CD14-positive monocyte (primary cell): Measurements from ENCODE around the gene ATF6. TPM values are rescaled to one million over a fixed set of nuclear protein-coding genes. Genes with fewer than 3 reads are reported as not detected.

Experiments
- DNase-seq, 3 donors: peaks; one replicate each; pipeline ENCODE4 v3.0.0-alpha.2; 2011 to 2022
- H2AFZ ChIP-seq: 2 replicates; pipeline ENCODE4 v1.6.0; 2012; ENCODE audit warnings: mild to moderate bottlenecking, low read depth, low read length, inconsistent platforms; ENCODE audit not compliant: insufficient read depth, poor library complexity, severe bottlenecking
- H3K27ac ChIP-seq, 2 donors: 1 replicate in 1 of 2; 2 replicates in 1 of 2; pipeline ENCODE4 v1.5.1; 2012 to 2013; ENCODE audit warnings: low read length in 2 of 2, control low read depth in 1 of 2, inconsistent platforms in 1 of 2, low read depth in 1 of 2, mild to moderate bottlenecking in 1 of 2
- H3K27me3 ChIP-seq, 2 donors: one replicate each; pipeline versions ENCODE4 v1.6.0 to v1.6.1; 2011 to 2013; ENCODE audit warnings: low read length in 2 of 2; ENCODE audit not compliant: control insufficient read depth in 2 of 2, insufficient read depth in 2 of 2
- H3K36me3 ChIP-seq, 2 donors: replicated peaks in 1 of 2; 1 replicate in 1 of 2; 2 replicates in 1 of 2; pipeline versions ENCODE4 v1.5.1 to v1.6.1; 2012 to 2013; ENCODE audit warnings: low read length in 2 of 2, control low read depth in 1 of 2, inconsistent platforms in 1 of 2, mild to moderate bottlenecking in 1 of 2; ENCODE audit not compliant: insufficient read depth in 2 of 2, control insufficient read depth in 1 of 2
- H3K4me1 ChIP-seq, 2 donors: 1 replicate in 1 of 2; 2 replicates in 1 of 2; pipeline versions ENCODE4 v1.5.1 to v1.6.1; 2012 to 2013; ENCODE audit warnings: low read length in 2 of 2, control low read depth in 1 of 2, inconsistent platforms in 1 of 2, mild to moderate bottlenecking in 1 of 2, moderate library complexity in 1 of 2; ENCODE audit not compliant: insufficient read depth in 2 of 2, control insufficient read depth in 1 of 2
- H3K4me2 ChIP-seq: replicated peaks from 2 replicates; pipeline ENCODE3; 2012; ENCODE audit warnings: low read length, moderate library complexity, mild to moderate bottlenecking; ENCODE audit not compliant: poor library complexity, severe bottlenecking; ENCODE audit errors: extremely low read depth
- H3K4me3 ChIP-seq, 3 experiments: fragments of 200-600 bp in 1 of 3; sonication (generic) in 1 of 3; replicated peaks in 1 of 3; 1 replicate in 2 of 3; 2 replicates in 1 of 3; pipeline ENCODE4 v1.5.1; 2011 to 2013; ENCODE audit warnings: low read length in 3 of 3, mild to moderate bottlenecking in 3 of 3, control low read depth in 2 of 3, low read depth in 2 of 3, inconsistent platforms in 1 of 3, moderate library complexity in 1 of 3
- H3K79me2 ChIP-seq: 2 replicates; pipeline ENCODE4 v1.6.0; 2012; ENCODE audit warnings: mild to moderate bottlenecking, control low read depth, inconsistent platforms, low read length, moderate library complexity; ENCODE audit not compliant: insufficient read depth
- H3K9ac ChIP-seq: 2 replicates; pipeline ENCODE4 v1.6.0; 2017; ENCODE audit warnings: low read length, mild to moderate bottlenecking; ENCODE audit not compliant: insufficient read depth, poor library complexity, severe bottlenecking
- H3K9me3 ChIP-seq, 2 donors: replicated peaks in 1 of 2; 1 replicate in 1 of 2; 2 replicates in 1 of 2; pipeline versions ENCODE4 v1.5.1 to v1.6.1; 2012 to 2013; ENCODE audit warnings: low read length in 2 of 2, control low read depth in 1 of 2; ENCODE audit not compliant: control insufficient read depth in 1 of 2, insufficient read depth in 1 of 2
- H4K20me1 ChIP-seq: 2 replicates; pipeline ENCODE4 v1.6.0; 2012; ENCODE audit warnings: mild to moderate bottlenecking, low read length, control low read depth, moderate library complexity; ENCODE audit not compliant: insufficient read depth
- H3K27ac Mint-ChIP-seq, 7 donors: one replicate each; pipeline ENCODE4 v1.8.0; 2020; ENCODE audit warnings: mild to moderate bottlenecking in 7 of 7, mixed read lengths in 7 of 7, moderate library complexity in 6 of 7, inconsistent platforms in 2 of 7
- H3K27me3 Mint-ChIP-seq, 3 donors: one replicate each; pipeline ENCODE4 v1.8.0; 2021 to 2022; ENCODE audit warnings: low read depth in 3 of 3, mild to moderate bottlenecking in 3 of 3, mixed read lengths in 3 of 3, moderate library complexity in 3 of 3, inconsistent platforms in 1 of 3
- H3K36me3 Mint-ChIP-seq, 2 donors: one replicate each; pipeline ENCODE4 v1.8.0; 2020; ENCODE audit warnings: mixed read lengths in 2 of 2, inconsistent platforms in 1 of 2, mild to moderate bottlenecking in 1 of 2
- H3K4me1 Mint-ChIP-seq: one replicate; pipeline ENCODE4 v1.8.0; 2020; ENCODE audit warnings: mild to moderate bottlenecking, mixed read lengths
- H3K4me3 Mint-ChIP-seq, 2 donors: one replicate each; pipeline ENCODE4 v1.8.0; 2020; ENCODE audit warnings: mild to moderate bottlenecking in 2 of 2, mixed read lengths in 2 of 2, moderate library complexity in 1 of 2
- H3K9me3 Mint-ChIP-seq, 7 donors: one replicate each; pipeline ENCODE4 v1.8.0; 2020 to 2022; ENCODE audit warnings: mixed read lengths in 7 of 7, mild to moderate bottlenecking in 6 of 7, moderate library complexity in 6 of 7, inconsistent platforms in 2 of 7
- WGBS: methylation state at CpG from one replicate; pipeline ENCODE4 v1.1.5; 2013; ENCODE audit warnings: missing lambda C conversion rate; ENCODE audit not compliant: insufficient coverage; 5-methylcytosine and 5-hydroxymethylcytosine counted together
- intact Hi-C, 2 donors: fragments of 100-400 bp; cut with micrococcal nuclease; formaldehyde crosslinking; loops; one replicate each; pipeline versions ENCODE4 v1.15.0 to v1.15.1; 2023
- polyA plus RNA-seq, 3 donors: library from polyadenylated mRNA; depleted of rRNA in 1 of 3; unstranded in 2 of 3; stranded (reverse) in 1 of 3; fragments of 300-500 nt in 2 of 3; fragments of >200 nt in 1 of 3; fragmentation: Illumina TruSeq in 2 of 3; gene quantifications; 1 replicate in 2 of 3; 2 replicates in 1 of 3; pipeline ENCODE4 v1.2.3, GENCODE V29; 2012 to 2021
- TF ChIP-seq, protein P1 (sequence below): fragments of 200-600 bp; IDR thresholded peaks from one replicate; pipeline ENCODE4 v1.8.0; 2022; ENCODE audit warnings: antibody characterized with exemption, mild to moderate bottlenecking

The ATF6 gene
- polyA plus RNA-seq, 3 donors, result 13.4 to 25.6 (median 22.2) TPM

DNA sequence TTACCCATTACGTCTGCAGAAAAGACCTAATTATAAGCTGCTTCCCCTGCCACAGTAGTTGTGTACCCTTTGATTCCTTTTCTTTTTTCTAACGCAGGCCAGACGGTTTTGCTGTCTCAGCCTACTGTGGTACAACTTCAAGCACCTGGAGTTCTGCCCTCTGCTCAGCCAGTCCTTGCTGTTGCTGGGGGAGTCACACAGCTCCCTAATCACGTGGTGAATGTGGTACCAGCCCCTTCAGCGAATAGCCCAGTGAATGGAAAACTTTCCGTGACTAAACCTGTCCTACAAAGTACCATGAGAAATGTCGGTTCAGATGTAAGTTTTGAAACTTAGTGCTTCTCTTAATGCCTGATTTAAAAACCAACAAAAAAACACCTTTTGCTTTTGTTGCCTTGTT is 35.8 kb downstream of the ATF6 start:
- 63% methylated on average over 2 of the region's 7 CpGs for WGBS

DNA sequence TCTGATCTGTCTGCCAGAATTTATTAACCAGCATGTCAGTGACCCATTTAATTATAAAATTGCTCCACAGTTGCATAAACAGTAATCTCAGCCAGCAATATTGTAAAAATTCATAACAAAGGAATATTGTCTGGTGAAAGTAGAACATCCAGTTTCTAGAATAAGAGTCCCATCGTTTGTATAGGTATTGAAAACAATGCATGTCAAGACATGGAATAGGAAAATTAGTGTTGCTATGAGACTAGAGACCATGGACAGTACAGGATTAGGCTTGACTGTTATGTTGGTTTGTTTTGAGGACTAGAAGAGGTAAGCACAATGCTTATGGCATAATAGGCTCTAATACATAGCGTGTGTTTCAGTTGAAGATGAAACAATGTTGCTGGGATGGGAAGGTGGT is 37.1 kb downstream of the ATF6 start:
- no peak for DNase-seq
- peaks cover 22% of the 10 kb centered on the region for H4K20me1 ChIP-seq
- no peak overlapping the region for H3K9ac ChIP-seq
- no peaks in the 10 kb centered on the region for H3K27me3 ChIP-seq
- WGBS, result 100% methylated on average over 1 of the region's 2 CpGs
- no peak overlapping the region for H3K27ac ChIP-seq
- H3K79me2 ChIP-seq, result no peaks in the 10 kb centered on the region
- no peak overlapping the region for H3K4me3 ChIP-seq
- no peak overlapping the region for H3K4me2 ChIP-seq
- intact Hi-C loops, result no loop called here
- no peaks in the 10 kb centered on the region for H3K4me1 ChIP-seq
- Mint-ChIP-seq H3K36me3 (peaks cover 64 to 77% of the 10 kb centered on the region in 2 donors), H3K4me3 (no peak overlapping the region), H3K27ac (peak overlapping the region in 1 of 7 donors; percentile 1), H3K9me3 (no peaks in the 10 kb centered on the region), H3K4me1 (no peaks in the 10 kb centered on the region), H3K27me3 (no peaks in the 10 kb centered on the region)
- TF ChIP-seq, protein P1, sequence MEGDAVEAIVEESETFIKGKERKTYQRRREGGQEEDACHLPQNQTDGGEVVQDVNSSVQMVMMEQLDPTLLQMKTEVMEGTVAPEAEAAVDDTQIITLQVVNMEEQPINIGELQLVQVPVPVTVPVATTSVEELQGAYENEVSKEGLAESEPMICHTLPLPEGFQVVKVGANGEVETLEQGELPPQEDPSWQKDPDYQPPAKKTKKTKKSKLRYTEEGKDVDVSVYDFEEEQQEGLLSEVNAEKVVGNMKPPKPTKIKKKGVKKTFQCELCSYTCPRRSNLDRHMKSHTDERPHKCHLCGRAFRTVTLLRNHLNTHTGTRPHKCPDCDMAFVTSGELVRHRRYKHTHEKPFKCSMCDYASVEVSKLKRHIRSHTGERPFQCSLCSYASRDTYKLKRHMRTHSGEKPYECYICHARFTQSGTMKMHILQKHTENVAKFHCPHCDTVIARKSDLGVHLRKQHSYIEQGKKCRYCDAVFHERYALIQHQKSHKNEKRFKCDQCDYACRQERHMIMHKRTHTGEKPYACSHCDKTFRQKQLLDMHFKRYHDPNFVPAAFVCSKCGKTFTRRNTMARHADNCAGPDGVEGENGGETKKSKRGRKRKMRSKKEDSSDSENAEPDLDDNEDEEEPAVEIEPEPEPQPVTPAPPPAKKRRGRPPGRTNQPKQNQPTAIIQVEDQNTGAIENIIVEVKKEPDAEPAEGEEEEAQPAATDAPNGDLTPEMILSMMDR, result no peak
- no peaks in the 10 kb centered on the region for H3K9me3 ChIP-seq
- H3K36me3 ChIP-seq, result peaks cover 70 to 89% of the 10 kb centered on the region in 2 donors
- H2AFZ ChIP-seq, result no peak overlapping the region

More for the DNA sequence above, 35.8 kb downstream of the ATF6 start:
- intact Hi-C loops, result no loop called here
- Mint-ChIP-seq H3K27ac (no peak overlapping the region), H3K27me3 (no peaks in the 10 kb centered on the region), H3K4me1 (no peaks in the 10 kb centered on the region), H3K4me3 (no peak overlapping the region), H3K9me3 (no peaks in the 10 kb centered on the region), H3K36me3 (peaks cover 75 to 86% of the 10 kb centered on the region in 2 donors)
- Histone ChIP-seq H2AFZ (no peak overlapping the region), H3K9ac (no peak overlapping the region), H3K27me3 (no peaks in the 10 kb centered on the region), H3K4me2 (no peak overlapping the region), H3K36me3 (peaks cover 80 to 99% of the 10 kb centered on the region in 2 donors), H3K79me2 (no peaks in the 10 kb centered on the region), H4K20me1 (peaks cover 17% of the 10 kb centered on the region), H3K27ac (no peak overlapping the region), H3K4me3 (no peak overlapping the region), H3K4me1 (no peaks in the 10 kb centered on the region), H3K9me3 (no peaks in the 10 kb centered on the region)
- TF ChIP-seq, protein P1, result no peak
- DNase-seq, result no peak
